ENCODE measurements around the gene POLR3C. TPM values are rescaled to one million over a fixed set of nuclear protein-coding genes. Genes with fewer than 3 reads are reported as not detected.
"Not testable (repeated sequence)": the region's sequence is repeated elsewhere in the genome, so short reads cannot be mapped to it uniquely, and the experiment has no call there.

POLR3C gene
- total and polyA plus RNA-seq, 2 of the 4 experiments (the other 2 are of a cell fraction): 47.0 to 94.1 TPM

- BruUV-seq (replicated peaks); dilution Hi-C loops (cut with HindIII; ENCODE audit: low sequenced_read_pairs, unreplicated experiment); H2BK20ac ChIP-seq (ENCODE audit: low read depth, low read length); H3K4me1 ChIP-seq (ENCODE audit: control insufficient read depth, insufficient read depth, low read length); DNase-seq; H4K5ac ChIP-seq (ENCODE audit: low read depth, low read length); H2BK120ac ChIP-seq (ENCODE audit: low read depth, low read length); H3K9me1 ChIP-seq (ENCODE audit: insufficient read depth, low read length); H4K91ac ChIP-seq (ENCODE audit: insufficient read depth, low read depth, low read length); ATAC-seq (ENCODE audit: low read depth); H2AK9ac ChIP-seq (replicated peaks; ENCODE audit: low read depth, low read length, poor library complexity); H2AFZ ChIP-seq (replicated peaks; ENCODE audit: low read length, poor library complexity); H3K56ac ChIP-seq (ENCODE audit: extremely low read depth, insufficient read depth, low read length); H4K20me1 ChIP-seq (ENCODE audit: insufficient read depth, low read length); H3K23ac ChIP-seq (ENCODE audit: low read depth, low read length); H3K9me3 ChIP-seq (ENCODE audit: control insufficient read depth, insufficient read depth, low read length); POLR2A ChIA-PET (ENCODE audit: unreplicated experiment); H2BK15ac ChIP-seq (ENCODE audit: low read depth, low read length); H2AK5ac ChIP-seq (ENCODE audit: low read depth, low read length); in situ Hi-C loops (cut with MboI; ENCODE audit: low sequenced_read_pairs); H3K27me3 ChIP-seq (ENCODE audit: control insufficient read depth, insufficient read depth, low read length); CTCF ChIA-PET: not testable (repeated sequence)
- 0 out of 2 replicates have a peak overlapping the region, but pooled peaks have one; percentile 43 for H3K9ac ChIP-seq (ENCODE audit: low read depth, low read length)
- H3K4me2 ChIP-seq (ENCODE audit: low read depth, low read length): peak overlapping the region; percentile 96
- peak overlapping the region; percentile 11; the same call in 1 of the 2 replicates for H3K4ac ChIP-seq (ENCODE audit: low read depth, low read length)
- H3K79me1 ChIP-seq (ENCODE audit: low read depth in 1 of 2, low read length in 2 of 2): peaks cover 19 to 36% of the 10 kb centered on the region in 2 experiments
- H2BK5ac ChIP-seq (ENCODE audit: low read depth, low read length, poor library complexity, severe bottlenecking): peak overlapping the region; percentile 81
- 0 out of 2 replicates have a peak overlapping the region, but pooled peaks have one; percentile 53 for H3K14ac ChIP-seq (replicated peaks; ENCODE audit: low read depth, low read length)
- WGBS, 2 experiments (ENCODE audit: extremely low coverage in 2 of 2, insufficient read length in 1 of 2): no CpG with 5 or more reads among the region's 16 CpGs
- peak overlapping the region; percentile 48; the same call in 1 of the 2 replicates for H3K27ac ChIP-seq (ENCODE audit: insufficient read depth, low read length)
- intact Hi-C loops (cut with micrococcal nuclease): loop anchor here (10.0 kb wide), 1 partner anchor 98 kb away; no protein-coding TSS in a partner anchor
- peak overlapping the region; percentile 49 for H3K4me3 ChIP-seq (ENCODE audit: insufficient read depth, low read depth, low read length)
- H3K18ac ChIP-seq (ENCODE audit: low read depth, low read length): peak overlapping the region; percentile 67; the same call in 1 of the 2 replicates
- peaks cover 13% of the 10 kb centered on the region for H3K36me3 ChIP-seq (ENCODE audit: control insufficient read depth, insufficient read depth, low read length)
- 0 out of 4 replicates have a peak overlapping the region, but pooled peaks of 1 of the 2 experiments have one; percentile 55 for H4K8ac ChIP-seq (ENCODE audit: low read depth in 2 of 2, low read length in 2 of 2)
These were observed 1.1 kb upstream of the POLR3C start for GRCh38 chr1:145822779-145823331.
